Tibial nerve (tissue), 4 donors: Measurements from ENCODE around the gene KIF6. TPM values are rescaled to one million over a fixed set of nuclear protein-coding genes. Genes with fewer than 3 reads are reported as not detected.

Source experiments
- DNase-seq, 2 donors: peaks; one replicate each; pipeline ENCODE4 v3.0.0-alpha.2; 2019; ENCODE audit warnings: low spot score in 2 of 2
- H3K27ac ChIP-seq, 4 donors: fragments of 200-600 bp; sonication (generic) in 3 of 4; one replicate each; pipeline ENCODE4 v1.5.1; 2017 to 2019; ENCODE audit warnings: mild to moderate bottlenecking in 1 of 4
- H3K27me3 ChIP-seq, 2 donors: fragments of 200-600 bp; sonication (generic) in 1 of 2; one replicate each; pipeline versions ENCODE4 v1.5.1 to v1.6.0; 2017 to 2019
- H3K36me3 ChIP-seq, 3 donors: fragments of 200-600 bp; sonication (generic); one replicate each; pipeline ENCODE4 v1.5.1; 2018 to 2019
- H3K4me1 ChIP-seq, 4 donors: fragments of 200-600 bp; sonication (generic) in 3 of 4; one replicate each; pipeline ENCODE4 v1.5.1; 2017 to 2019
- H3K4me3 ChIP-seq, 4 donors: fragments of 200-600 bp; sonication (generic) in 3 of 4; one replicate each; pipeline ENCODE4 v1.5.1; 2017 to 2019; ENCODE audit warnings: mild to moderate bottlenecking in 1 of 4, moderate library complexity in 1 of 4
- H3K9me3 ChIP-seq, 4 donors: fragments of 200-600 bp; sonication (generic) in 3 of 4; one replicate each; pipeline ENCODE4 v1.5.1; 2017 to 2019
- CTCF ChIP-seq, 5 experiments: fragments of 200-600 bp in 3 of 5; fragments of 450-650 bp in 2 of 5; sonication (generic) in 3 of 5; IDR thresholded peaks; one replicate each; pipeline ENCODE4 v1.5.1; 2016 to 2019; ENCODE audit warnings: antibody characterized with exemption in 5 of 5, mild to moderate bottlenecking in 3 of 5, moderate library complexity in 2 of 5
- EP300 ChIP-seq, 2 donors: sonication (generic); formaldehyde crosslinking; IDR thresholded peaks; one replicate each; pipeline ENCODE4 v1.6.1; 2017; ENCODE audit warnings: antibody characterized with exemption in 2 of 2, mild to moderate bottlenecking in 1 of 2
- POLR2A ChIP-seq, 2 donors: fragments of 450-650 bp; IDR thresholded peaks; one replicate each; pipeline ENCODE4 v1.6.1; 2017; ENCODE audit warnings: antibody characterized with exemption in 2 of 2, mild to moderate bottlenecking in 2 of 2, moderate library complexity in 2 of 2
- WGBS, 2 donors: methylation state at CpG; one replicate each; pipeline ENCODE4 v1.1.5; 2018; 5-methylcytosine and 5-hydroxymethylcytosine counted together
- total RNA-seq, 4 donors: library from RNA; depleted of rRNA; stranded (reverse); fragments of >200 nt; gene quantifications; one replicate each; pipeline ENCODE4 v1.1.0, GENCODE V29; 2016

Gene KIF6
- total RNA-seq, 4 donors from 2014 or later: 0.22 to 0.59 TPM; not detected in 2

- H3K27ac ChIP-seq: no peak overlapping the region
- H3K36me3 ChIP-seq: no peaks in the 10 kb centered on the region
- no peaks in the 10 kb centered on the region for H3K9me3 ChIP-seq
- TF ChIP-seq CTCF (IDR thresholded peaks at IDR 0.05) (no peak), EP300 (IDR thresholded peaks at IDR 0.05) (no peak)
- no peaks in the 10 kb centered on the region for H3K27me3 ChIP-seq
- no peak for DNase-seq
- H3K4me3 ChIP-seq: no peak overlapping the region
- H3K4me1 ChIP-seq: peaks cover 0 to 5% (median 0%) of the 10 kb centered on the region in 4 donors
Measured at GRCh38 chr6:39553029-39553428, 172.2 kb downstream of the KIF6 start.

- peaks cover 0 to 5% (median 0%) of the 10 kb centered on the region in 4 donors for H3K4me1 ChIP-seq
- H3K4me3 ChIP-seq: no peak overlapping the region
- no peak overlapping the region for H3K27ac ChIP-seq
- no peaks in the 10 kb centered on the region for H3K27me3 ChIP-seq
- 78% methylated on average over 2 of the region's 2 CpGs for WGBS, 2 donors
- TF ChIP-seq POLR2A (IDR thresholded peaks at IDR 0.05) (no peak), EP300 (IDR thresholded peaks at IDR 0.05) (no peak), CTCF (IDR thresholded peaks at IDR 0.05) (no peak)
- no peaks in the 10 kb centered on the region for H3K36me3 ChIP-seq
- no peaks in the 10 kb centered on the region for H3K9me3 ChIP-seq
- DNase-seq: no peak
Measured at GRCh38 chr6:39550191-39550590, 175.0 kb downstream of the KIF6 start.

GRCh38 chr6:39546731-39547130 is 178.5 kb downstream of the KIF6 start:
- Histone ChIP-seq H3K4me3 (no peak overlapping the region), H3K4me1 (no peaks in the 10 kb centered on the region)
- WGBS, 2 donors: 29 to 40% methylated on average over 2 of the region's 2 CpGs

GRCh38 chr6:39543950-39544349 is 181.3 kb downstream of the KIF6 start:
- TF ChIP-seq EP300 (IDR thresholded peaks at IDR 0.05) (no peak), POLR2A (IDR thresholded peaks at IDR 0.05) (no peak), CTCF (IDR thresholded peaks at IDR 0.05) (no peak)
- Histone ChIP-seq H3K36me3 (no peaks in the 10 kb centered on the region), H3K9me3 (no peaks in the 10 kb centered on the region), H3K4me1 (no peaks in the 10 kb centered on the region), H3K27me3 (no peaks in the 10 kb centered on the region), H3K4me3 (no peak overlapping the region), H3K27ac (peak overlapping the region in 1 of 4 donors; percentile 40)
- no peak for DNase-seq
- WGBS, 2 donors: 67 to 80% methylated on average over 1 of the region's 1 CpG

More at GRCh38 chr6:39546731-39547130, 178.5 kb downstream of the KIF6 start:
- TF ChIP-seq POLR2A (IDR thresholded peaks at IDR 0.05) (no peak), CTCF (IDR thresholded peaks at IDR 0.05) (no peak), EP300 (IDR thresholded peaks at IDR 0.05) (no peak)
- Histone ChIP-seq H3K27ac (no peak overlapping the region), H3K27me3 (no peaks in the 10 kb centered on the region), H3K9me3 (no peaks in the 10 kb centered on the region), H3K36me3 (no peaks in the 10 kb centered on the region)
- no peak for DNase-seq

- no peak for DNase-seq
- WGBS, 2 donors: 39 to 40% methylated on average over 2 of the region's 2 CpGs
Measured at GRCh38 chr6:39543095-39543494, 182.1 kb downstream of the KIF6 start.

More at GRCh38 chr6:39543095-39543494, 182.1 kb downstream of the KIF6 start:
- H3K4me1 ChIP-seq: no peaks in the 10 kb centered on the region
- H3K9me3 ChIP-seq: no peaks in the 10 kb centered on the region
- H3K4me3 ChIP-seq: no peak overlapping the region
- H3K36me3 ChIP-seq: no peaks in the 10 kb centered on the region
- no peak overlapping the region for H3K27ac ChIP-seq
- TF ChIP-seq EP300 (IDR thresholded peaks at IDR 0.05): peak in 1 of 2 donors; percentile 32
- no peak for TF ChIP-seq CTCF (IDR thresholded peaks at IDR 0.05)
- no peaks in the 10 kb centered on the region for H3K27me3 ChIP-seq
